Upper lobe of left lung (tissue), 4 donors: ENCODE results near the gene LIG1.

Source experiments
- POLR2A ChIP-seq, 4 donors: fragments of 450-650 bp; IDR thresholded peaks; one replicate each; pipeline ENCODE4 v1.5.1; 2016 to 2017; ENCODE audit warnings: antibody characterized with exemption in 4 of 4, mild to moderate bottlenecking in 2 of 4
- TF ChIP-seq, protein P1 (sequence below), 6 experiments: fragments of 450-650 bp in 4 of 6; fragments of 200-600 bp in 2 of 6; sonication (generic) in 2 of 6; IDR thresholded peaks; one replicate each; pipeline ENCODE4 v1.5.1; 2016 to 2019; ENCODE audit warnings: antibody characterized with exemption in 6 of 6

DNA sequence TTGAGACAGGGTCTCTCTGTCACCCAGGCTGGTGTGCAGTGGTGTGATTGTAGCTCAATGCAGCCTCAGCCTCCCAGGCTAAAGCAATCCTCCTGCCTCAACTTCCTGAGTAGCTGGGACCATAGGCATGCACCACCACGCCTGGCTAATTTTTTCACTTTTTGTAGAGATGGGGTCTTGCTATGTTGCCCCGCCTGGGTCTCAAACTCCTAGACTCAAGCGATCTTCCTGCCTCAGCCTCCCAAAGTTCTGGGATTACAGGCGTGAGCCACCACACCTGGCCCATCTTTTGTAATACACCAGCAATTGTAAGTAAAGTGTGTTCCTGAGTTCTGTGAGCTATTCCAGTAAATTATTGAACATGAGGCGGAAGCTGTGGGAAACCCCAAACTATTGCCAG lies 66.2 kb downstream of the LIG1 start:
- no peak for TF ChIP-seq POLR2A (IDR thresholded peaks at IDR 0.05)
- TF ChIP-seq, protein P1, sequence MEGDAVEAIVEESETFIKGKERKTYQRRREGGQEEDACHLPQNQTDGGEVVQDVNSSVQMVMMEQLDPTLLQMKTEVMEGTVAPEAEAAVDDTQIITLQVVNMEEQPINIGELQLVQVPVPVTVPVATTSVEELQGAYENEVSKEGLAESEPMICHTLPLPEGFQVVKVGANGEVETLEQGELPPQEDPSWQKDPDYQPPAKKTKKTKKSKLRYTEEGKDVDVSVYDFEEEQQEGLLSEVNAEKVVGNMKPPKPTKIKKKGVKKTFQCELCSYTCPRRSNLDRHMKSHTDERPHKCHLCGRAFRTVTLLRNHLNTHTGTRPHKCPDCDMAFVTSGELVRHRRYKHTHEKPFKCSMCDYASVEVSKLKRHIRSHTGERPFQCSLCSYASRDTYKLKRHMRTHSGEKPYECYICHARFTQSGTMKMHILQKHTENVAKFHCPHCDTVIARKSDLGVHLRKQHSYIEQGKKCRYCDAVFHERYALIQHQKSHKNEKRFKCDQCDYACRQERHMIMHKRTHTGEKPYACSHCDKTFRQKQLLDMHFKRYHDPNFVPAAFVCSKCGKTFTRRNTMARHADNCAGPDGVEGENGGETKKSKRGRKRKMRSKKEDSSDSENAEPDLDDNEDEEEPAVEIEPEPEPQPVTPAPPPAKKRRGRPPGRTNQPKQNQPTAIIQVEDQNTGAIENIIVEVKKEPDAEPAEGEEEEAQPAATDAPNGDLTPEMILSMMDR (IDR thresholded peaks at IDR 0.05) = no peak
